Keratinocyte (primary cell): ENCODE results near the gene TNS3. TPM values are rescaled to one million over a fixed set of nuclear protein-coding genes. Genes with fewer than 3 reads are reported as not detected.

Source experiments
- DNase-seq: peaks from one replicate; pipeline ENCODE4 v3.0.0-alpha.2; 2011; ENCODE audit warnings: low read depth, missing footprints, low spot score
- FAIRE-seq: peaks from 2 replicates; lab custom pipeline; 2011; peaks lifted over from hg19 to GRCh38; lab: Jason Lieb, UNC
- H2AFZ ChIP-seq: 2 replicates; pipeline ENCODE4 v1.6.0; 2012; ENCODE audit warnings: low read length, control low read depth, inconsistent platforms; ENCODE audit not compliant: control insufficient read depth
- H3K27ac ChIP-seq: 2 replicates; pipeline ENCODE4 v1.5.1; 2011; ENCODE audit warnings: low read length; ENCODE audit not compliant: control insufficient read depth, insufficient read depth
- H3K27me3 ChIP-seq: 3 replicates; pipeline ENCODE4 v1.6.0; 2011; ENCODE audit warnings: low read length; ENCODE audit not compliant: control insufficient read depth, insufficient read depth; ENCODE audit errors: extremely low read depth
- H3K36me3 ChIP-seq, 2 experiments: 2 replicates in 1 of 2; 3 replicates in 1 of 2; pipeline ENCODE4 v1.5.1; 2011; ENCODE audit warnings: low read length in 2 of 2, mild to moderate bottlenecking in 1 of 2; ENCODE audit not compliant: control insufficient read depth in 2 of 2, insufficient read depth in 2 of 2; ENCODE audit errors: extremely low read depth in 1 of 2
- H3K4me1 ChIP-seq: 3 replicates; pipeline ENCODE4 v1.5.1; 2011; ENCODE audit warnings: low read length; ENCODE audit not compliant: control insufficient read depth, insufficient read depth; ENCODE audit errors: extremely low read depth
- H3K4me2 ChIP-seq: 3 replicates; pipeline ENCODE4 v1.6.0; 2011; ENCODE audit warnings: low read depth, low read length; ENCODE audit not compliant: control insufficient read depth, insufficient read depth; ENCODE audit errors: extremely low read depth
- H3K4me3 ChIP-seq, 3 experiments: fragments of 200-600 bp in 1 of 3; sonication (generic) in 1 of 3; 2 replicates in 2 of 3; 3 replicates in 1 of 3; pipeline ENCODE4 v1.5.1; 2011 to 2016; ENCODE audit warnings: low read length in 3 of 3, mild to moderate bottlenecking in 3 of 3, control low read depth in 2 of 3, inconsistent platforms in 1 of 3, low read depth in 1 of 3, mixed read lengths in 1 of 3, mixed run types in 1 of 3, moderate library complexity in 1 of 3; ENCODE audit not compliant: control insufficient read depth in 2 of 3, insufficient read depth in 2 of 3; ENCODE audit errors: extremely low read depth in 1 of 3
- H3K79me2 ChIP-seq: 2 replicates; pipeline ENCODE4 v1.6.0; 2012; ENCODE audit warnings: low read length; ENCODE audit not compliant: control insufficient read depth, insufficient read depth
- H3K9ac ChIP-seq: 3 replicates; pipeline ENCODE4 v1.6.0; 2011; ENCODE audit warnings: low read length; ENCODE audit not compliant: control insufficient read depth, insufficient read depth; ENCODE audit errors: extremely low read depth
- H3K9me1 ChIP-seq: 3 replicates; pipeline ENCODE4 v1.6.0; 2011; ENCODE audit warnings: low read length; ENCODE audit not compliant: control insufficient read depth, insufficient read depth; ENCODE audit errors: extremely low read depth
- H3K9me3 ChIP-seq: 2 replicates; pipeline ENCODE4 v1.5.1; 2012; ENCODE audit warnings: low read depth, low read length; ENCODE audit not compliant: control insufficient read depth
- H4K20me1 ChIP-seq: 3 replicates; pipeline ENCODE4 v1.6.0; 2011; ENCODE audit warnings: low read length; ENCODE audit not compliant: control insufficient read depth, insufficient read depth; ENCODE audit errors: extremely low read depth
- CTCF ChIP-seq, 3 experiments: IDR thresholded peaks in 1 of 3; conservative IDR thresholded peaks in 1 of 3; optimal IDR thresholded peaks in 1 of 3; 2 replicates in 2 of 3; 3 replicates in 1 of 3; pipeline versions ENCODE3 to v1.5.1; 2011; ENCODE audit warnings: low read length in 3 of 3, mild to moderate bottlenecking in 3 of 3, moderate library complexity in 2 of 3, control low read depth in 1 of 3, inconsistent platforms in 1 of 3; ENCODE audit not compliant: insufficient read depth in 2 of 3; ENCODE audit errors: extremely low read depth in 1 of 3
- EZH2 ChIP-seq: IDR thresholded peaks from one replicate; pipeline ENCODE4 v1.6.1; 2012; ENCODE audit warnings: inconsistent platforms, mild to moderate bottlenecking, low read length, moderate library complexity
- dilution Hi-C: fragments of 300-500 bp; cut with MboI; formaldehyde crosslinking; loops from one replicate; pipeline ENCODE4 v1.7.0; 2020; ENCODE audit warnings: low sequenced_read_pairs; ENCODE audit not compliant: extremely low pct_ligation_motif_present
- polyA plus RNA-seq, 5 experiments: library from polyadenylated mRNA; depleted of rRNA in 3 of 5; stranded (reverse) in 3 of 5; stranded (forward) in 1 of 5; unstranded in 1 of 5; fragments of >200 nt; gene quantifications; 1 replicate in 1 of 5; 2 replicates in 3 of 5; 3 replicates in 1 of 5; pipeline versions ENCODE4 v1.2.1 to v1.2.3, GENCODE V29; 2011 to 2012; ENCODE audit warnings: missing spikeins in 2 of 5, low read depth in 1 of 5, low replicate concordance in 1 of 5

TNS3 gene
- polyA plus RNA-seq, 1 donor (not counting 4 experiments of a cell fraction or from before 2014, with no cell fraction given): 3.9 TPM

- dilution Hi-C loops: no loop called here
- Histone ChIP-seq H3K36me3 (no peaks in the 10 kb centered on the region), H2AFZ (no peak overlapping the region), H3K27me3 (peaks cover 5% of the 10 kb centered on the region), H4K20me1 (no peaks in the 10 kb centered on the region), H3K4me1 (no peaks in the 10 kb centered on the region), H3K4me3 (no peak overlapping the region), H3K4me2 (no peak overlapping the region), H3K79me2 (no peaks in the 10 kb centered on the region), H3K9ac (no peak overlapping the region), H3K9me3 (no peaks in the 10 kb centered on the region), H3K27ac (no peak overlapping the region), H3K9me1 (no peaks in the 10 kb centered on the region)
- no peak for DNase-seq
- TF ChIP-seq EZH2 (no peak), CTCF (optimal IDR thresholded peaks at IDR 0.05 in 1 of 3, IDR thresholded peaks at IDR 0.05 in 1 of 3, conservative IDR thresholded peaks at IDR 0.05 in 1 of 3; ENCODE audit: extremely low read depth in 1 of 3, insufficient read depth in 2 of 3, low read length in 3 of 3) (no peak)
- no peak for FAIRE-seq
These were observed 59.9 kb downstream of the TNS3 start for GRCh38 chr7:47521816-47522561.

- peaks cover 5% of the 10 kb centered on the region for H3K27me3 ChIP-seq
- no peak overlapping the region for H3K27ac ChIP-seq
- H3K4me3 ChIP-seq: no peak overlapping the region
- no peaks in the 10 kb centered on the region for H3K36me3 ChIP-seq
- no peaks in the 10 kb centered on the region for H3K79me2 ChIP-seq
- H3K9me3 ChIP-seq: no peaks in the 10 kb centered on the region
- no peak for TF ChIP-seq CTCF (optimal IDR thresholded peaks at IDR 0.05 in 1 of 3, IDR thresholded peaks at IDR 0.05 in 1 of 3, conservative IDR thresholded peaks at IDR 0.05 in 1 of 3; ENCODE audit: extremely low read depth in 1 of 3, insufficient read depth in 2 of 3, low read length in 3 of 3)
- no peak for TF ChIP-seq EZH2
- no peak overlapping the region for H2AFZ ChIP-seq
- dilution Hi-C loops: no loop called here
- no peak overlapping the region for H3K9ac ChIP-seq
- no peak for FAIRE-seq
- no peak for DNase-seq
- H3K9me1 ChIP-seq: no peaks in the 10 kb centered on the region
- no peaks in the 10 kb centered on the region for H4K20me1 ChIP-seq
- H3K4me2 ChIP-seq: no peak overlapping the region
- no peaks in the 10 kb centered on the region for H3K4me1 ChIP-seq
These were observed 60.7 kb downstream of the TNS3 start for GRCh38 chr7:47521011-47521795.
